GM12878 (cell line): Measurements from ENCODE around the gene GNAI2. TPM values are rescaled to one million over a fixed set of nuclear protein-coding genes. Genes with fewer than 3 reads are reported as not detected.

ENCODE experiments used
- CHD4 ChIP-seq: fragments of 200-600 bp; sonication (generic); IDR thresholded peaks from 2 replicates; pipeline ENCODE4 v1.6.1; 2016; ENCODE audit warnings: mild to moderate bottlenecking
- DPF2 ChIP-seq: fragments of 450-650 bp; IDR thresholded peaks from 2 replicates; pipeline ENCODE4 v1.6.1; 2017; ENCODE audit warnings: mild to moderate bottlenecking
- E4F1 ChIP-seq: fragments of 450-650 bp; IDR thresholded peaks from 2 replicates; pipeline ENCODE4 v1.6.1; 2018; ENCODE audit warnings: borderline replicate concordance, mild to moderate bottlenecking; ENCODE audit not compliant: partially characterized antibody
- FOXM1 ChIP-seq: IDR thresholded peaks from 2 replicates; pipeline ENCODE4 v1.6.1; 2012; ENCODE audit warnings: low read depth, mild to moderate bottlenecking, inconsistent platforms, low read length, moderate library complexity
- GATAD2B ChIP-seq: fragments of 450-650 bp; conservative IDR thresholded peaks from 2 replicates; pipeline ENCODE4 v1.6.1; 2017; ENCODE audit warnings: low read depth, mild to moderate bottlenecking, moderate library complexity
- IRF4 ChIP-seq: IDR thresholded peaks from 2 replicates; pipeline ENCODE4 v1.6.1; 2011; ENCODE audit warnings: low read depth, low read length
- MEF2B ChIP-seq: fragments of 450-650 bp; IDR thresholded peaks from 2 replicates; pipeline ENCODE4 v1.6.1; 2018; ENCODE audit warnings: mild to moderate bottlenecking, moderate library complexity; ENCODE audit not compliant: partially characterized antibody, poor library complexity, severe bottlenecking
- PBX3 ChIP-seq: IDR thresholded peaks from 2 replicates; pipeline ENCODE4 v1.6.1; 2011; ENCODE audit warnings: mild to moderate bottlenecking, low read depth, low read length, moderate library complexity; ENCODE audit not compliant: insufficient replicate concordance
- POLR2AphosphoS2 ChIP-seq: IDR thresholded peaks from 2 replicates; pipeline ENCODE4 v1.6.1; 2011; ENCODE audit warnings: low read depth, mild to moderate bottlenecking, low read length, improper control_type of control experiment, moderate library complexity
- POU2F2 ChIP-seq: IDR thresholded peaks from 3 replicates; pipeline ENCODE4 v1.6.1; 2011; ENCODE audit warnings: low read depth, mild to moderate bottlenecking, low read length, borderline replicate concordance
- SIX5 ChIP-seq: IDR thresholded peaks from 2 replicates; pipeline ENCODE4 v1.6.1; 2011; ENCODE audit warnings: mild to moderate bottlenecking, low read depth, low read length, moderate library complexity; ENCODE audit not compliant: severe bottlenecking
- SMC3 ChIP-seq: IDR thresholded peaks from 2 replicates; pipeline ENCODE4 v1.6.1; 2011; ENCODE audit warnings: low read length, improper control_type of control experiment, borderline replicate concordance
- SRF ChIP-seq, 2 experiments: IDR thresholded peaks; 2 replicates each; pipeline ENCODE4 v1.6.1; 2011; ENCODE audit warnings: low read depth in 2 of 2, low read length in 2 of 2, mild to moderate bottlenecking in 1 of 2, moderate library complexity in 1 of 2
- ZBTB40 ChIP-seq: fragments of 450-650 bp; IDR thresholded peaks from 2 replicates; pipeline ENCODE4 v1.6.1; 2016; ENCODE audit warnings: mild to moderate bottlenecking, moderate library complexity, borderline replicate concordance
- ZNF207 ChIP-seq: fragments of 450-650 bp; IDR thresholded peaks from 2 replicates; pipeline ENCODE4 v1.6.1; 2014; ENCODE audit warnings: antibody characterized with exemption, mild to moderate bottlenecking, borderline replicate concordance
- ZNF592 ChIP-seq: fragments of 450-650 bp; IDR thresholded peaks from 2 replicates; pipeline ENCODE4 v1.6.1; 2017; ENCODE audit warnings: mild to moderate bottlenecking, moderate library complexity
- polyA plus RNA-seq, 11 experiments: library from polyadenylated mRNA; depleted of rRNA in 4 of 11; unstranded in 6 of 11; stranded (reverse) in 5 of 11; fragments of >200 nt; fragmentation: Nextera tagmentation in 4 of 11; fragmentation: Illumina TruSeq in 1 of 11; extraction: Ambion mirVana in 4 of 11; extraction: Trizol in 1 of 11; gene quantifications; 1 replicate in 1 of 11; 2 replicates in 10 of 11; pipeline versions ENCODE4 v1.2.1 to v1.2.3, GENCODE V29; 2011 to 2016; ENCODE audit warnings: inconsistent platforms in 2 of 11, missing spikeins in 2 of 11, low read depth in 1 of 11
- total RNA-seq, 4 experiments: library from RNA; depleted of rRNA in 3 of 4; stranded (reverse); fragments of >200 nt in 3 of 4; fragmentation: Illumina TruSeq in 1 of 4; extraction: Trizol in 1 of 4; gene quantifications; 2 replicates each; pipeline versions ENCODE4 v1.2.1 to v1.2.3, GENCODE V29; 2013 to 2021

Gene GNAI2
- total and polyA plus RNA-seq, 10 of the 15 experiments (the other 5 are each of a cell fraction or from before 2014, with no cell fraction given): 5.0 to 346 (median 237) TPM

GRCh38 chr3:50292159-50293078 is 56.4 kb downstream of the GNAI2 start, which contains the start of gene IFRD2 (continued):
- TF ChIP-seq GATAD2B: no peak
- TF ChIP-seq ZNF207: peak; percentile 90; the same call in 1 of the 2 replicates
- TF ChIP-seq SMC3: no peak
- TF ChIP-seq E4F1: peak; percentile 44
- TF ChIP-seq MEF2B: no peak
- TF ChIP-seq SIX5: peak; percentile 100
- no peak for TF ChIP-seq DPF2
- TF ChIP-seq POLR2AphosphoS2: peak; percentile 69; the same call in 1 of the 2 replicates
- TF ChIP-seq CHD4: no peak
- TF ChIP-seq IRF4: no peak
- TF ChIP-seq PBX3: no peak
- TF ChIP-seq ZNF592: no peak
- peak; percentile 70; the same call in 1 of the 2 replicates for TF ChIP-seq ZBTB40
- TF ChIP-seq POU2F2: peak; percentile 66; the same call in 1 of the 3 replicates
- TF ChIP-seq SRF (IDR thresholded peaks at IDR 0.05; ENCODE audit: low read depth in 2 of 2, low read length in 2 of 2): peak in 1 of 2 experiments; percentile 70; a peak in 3 of 4 replicates
- TF ChIP-seq FOXM1: no peak
